T1000 (cell line): ENCODE measurements around the gene FGFBP3.
"Not testable (repeated sequence)": the region's sequence is repeated elsewhere in the genome, so short reads cannot be mapped to it uniquely, and the experiment has no call there.

Source experiments
- DNase-seq: peaks from one replicate; lab custom pipeline; 2025; ENCODE audit warnings: mixed read lengths; lab: John Stamatoyannopoulos, UW

FGFBP3 gene

DNA sequence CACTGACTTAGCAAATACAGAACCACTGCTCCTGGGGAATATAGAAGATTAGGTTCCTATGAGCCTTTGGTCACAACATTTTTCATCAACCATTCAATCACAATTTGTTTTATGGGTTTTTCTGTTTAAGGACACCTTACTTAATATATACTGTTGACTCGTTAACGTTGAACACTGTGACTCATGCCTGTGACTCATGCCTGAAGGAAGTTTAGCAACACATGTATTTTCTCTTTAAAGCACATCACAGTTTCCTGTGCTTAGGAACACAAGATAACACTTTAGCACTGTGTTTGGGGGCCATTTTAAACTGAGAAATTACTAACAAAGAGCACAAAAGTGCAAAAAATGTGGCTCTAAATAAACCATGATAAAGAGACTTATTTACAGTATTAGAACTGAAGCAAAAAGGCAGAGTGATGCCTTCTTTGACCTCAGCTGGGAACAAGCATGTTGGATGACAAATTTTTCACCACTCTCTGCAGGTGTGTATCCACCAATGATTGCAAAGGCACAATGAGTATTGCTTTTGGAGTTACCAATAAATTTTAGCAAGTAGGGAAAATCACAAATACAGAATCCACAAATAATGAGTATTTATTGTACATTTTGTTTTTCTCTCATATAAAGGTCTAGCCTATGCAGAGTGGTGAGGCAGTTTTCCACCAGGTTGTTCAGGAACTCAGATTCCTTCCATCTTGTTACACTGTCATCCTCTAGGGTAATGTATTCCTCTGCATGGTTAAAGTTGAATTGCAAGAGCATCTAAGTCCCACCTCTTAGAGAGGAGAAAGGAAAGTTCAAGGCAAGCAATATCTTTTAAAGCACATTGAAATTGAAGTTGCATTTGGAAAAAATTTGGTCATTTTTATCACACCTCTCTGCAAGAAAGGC is 7.3 kb downstream of the FGFBP3 start:
- DNase-seq, result peak; percentile 62

- no peak for DNase-seq
These were observed 11.9 kb downstream of the FGFBP3 start for GRCh38 chr10:91897421-91897820.

DNA sequence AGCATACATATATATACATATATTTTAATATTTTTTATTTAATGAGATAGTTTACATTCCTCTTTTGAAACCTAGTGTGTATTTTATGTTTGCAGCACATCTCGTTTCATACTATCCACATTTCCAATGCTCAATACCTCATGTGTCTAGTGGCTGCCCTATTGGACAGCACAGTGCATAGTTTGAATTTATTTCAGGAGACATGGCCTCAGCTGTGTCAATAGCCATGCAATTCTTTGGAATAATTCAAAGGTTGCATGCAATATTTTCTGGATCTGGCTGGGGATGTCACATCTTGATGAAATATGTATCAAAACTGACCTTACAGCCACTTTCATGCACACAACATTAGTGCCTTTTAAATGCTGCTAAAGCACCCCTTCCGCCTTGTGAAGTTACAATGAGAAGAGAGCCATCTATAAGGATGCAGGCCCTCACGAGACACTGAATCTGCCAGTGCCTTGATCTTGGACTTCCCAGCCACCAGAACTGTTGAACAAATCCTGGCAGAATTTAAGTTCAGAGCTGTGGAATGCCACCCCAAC is 13.0 kb downstream of the FGFBP3 start:
- DNase-seq, result no peak

DNA sequence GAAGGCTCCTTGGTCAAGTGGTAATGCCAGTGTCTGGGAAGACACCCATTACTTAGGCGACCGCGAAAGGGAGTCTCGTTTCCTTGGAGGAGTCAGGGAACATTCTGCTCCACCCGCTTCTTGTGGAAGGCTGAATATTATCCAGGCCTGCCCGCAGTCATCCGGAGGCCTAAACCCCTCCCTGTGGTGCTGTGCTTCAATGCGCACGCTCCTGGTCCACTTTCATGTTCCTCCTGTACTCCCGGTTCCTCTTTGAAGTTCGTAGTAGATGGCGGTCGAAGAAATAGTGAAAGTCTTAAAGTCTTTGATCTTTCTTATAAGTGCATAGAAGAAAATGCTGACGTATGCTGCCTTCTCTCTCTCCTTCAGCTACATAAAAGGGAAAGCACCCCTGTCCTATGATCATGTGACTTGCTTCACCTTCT is 15.0 kb downstream of the FGFBP3 start:
- DNase-seq, result not testable (repeated sequence)

- no peak for DNase-seq
These were observed 16.2 kb downstream of the FGFBP3 start for GRCh38 chr10:91893051-91893450.

GRCh38 chr10:91891125-91892001 is 17.9 kb downstream of the FGFBP3 start:
- DNase-seq, result no peak

DNA sequence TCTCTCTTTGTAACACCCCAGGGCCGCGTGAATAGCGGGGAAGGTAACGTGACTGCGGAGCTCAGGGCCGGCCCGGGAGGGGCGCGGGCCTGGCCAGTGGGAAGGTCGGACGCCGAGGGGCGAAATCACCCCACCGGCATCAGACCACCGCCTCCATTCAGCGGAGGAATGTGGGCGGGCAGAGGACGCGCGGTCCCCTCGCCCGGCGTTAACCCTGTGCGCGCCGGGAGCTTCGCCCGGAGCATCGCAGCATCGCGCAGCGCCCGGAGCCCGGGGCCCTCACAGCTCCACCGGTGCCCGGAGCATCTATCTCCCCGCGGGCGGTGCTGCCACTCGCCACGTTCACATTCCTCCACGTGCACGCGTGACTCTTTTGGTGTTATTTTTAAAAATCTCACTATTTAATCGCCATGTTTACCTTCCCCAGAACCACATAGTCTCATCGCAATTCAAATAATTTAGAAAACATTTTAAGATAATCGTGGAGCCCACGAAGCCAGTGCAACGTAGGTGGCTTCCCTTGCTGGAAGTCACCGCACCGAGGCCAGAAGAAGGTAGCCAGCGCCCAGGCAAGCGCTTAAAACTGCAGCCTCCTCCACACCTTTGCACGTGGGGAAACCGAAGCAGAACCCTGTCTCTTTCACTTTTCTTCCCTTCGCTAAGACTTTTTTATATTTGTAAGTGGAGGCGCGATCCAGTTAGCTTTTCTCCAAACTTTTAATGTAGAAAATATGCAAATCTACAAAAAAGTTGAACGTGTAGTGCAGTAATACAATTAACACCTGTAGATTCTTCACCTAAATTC is 21.8 kb downstream of the FGFBP3 start:
- DNase-seq, result no peak

DNA sequence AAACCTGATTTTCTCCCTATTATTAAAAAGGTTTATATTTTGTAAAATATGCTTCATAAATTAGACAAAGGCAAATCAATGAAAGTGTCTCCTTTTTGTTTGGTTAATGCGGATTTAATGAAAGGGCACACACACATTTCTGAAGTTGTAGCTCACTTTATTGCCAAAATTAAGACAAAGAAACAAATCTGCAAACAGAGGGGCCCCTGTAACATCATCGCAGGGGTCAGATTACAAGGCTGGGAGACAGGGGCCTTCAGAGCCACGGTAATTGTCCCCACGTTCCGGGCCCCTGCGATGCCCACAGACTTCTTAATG is 22.4 kb downstream of the FGFBP3 start:
- DNase-seq, result no peak

- no peak for DNase-seq
These were observed 23.8 kb downstream of the FGFBP3 start for GRCh38 chr10:91885362-91886079.

DNA sequence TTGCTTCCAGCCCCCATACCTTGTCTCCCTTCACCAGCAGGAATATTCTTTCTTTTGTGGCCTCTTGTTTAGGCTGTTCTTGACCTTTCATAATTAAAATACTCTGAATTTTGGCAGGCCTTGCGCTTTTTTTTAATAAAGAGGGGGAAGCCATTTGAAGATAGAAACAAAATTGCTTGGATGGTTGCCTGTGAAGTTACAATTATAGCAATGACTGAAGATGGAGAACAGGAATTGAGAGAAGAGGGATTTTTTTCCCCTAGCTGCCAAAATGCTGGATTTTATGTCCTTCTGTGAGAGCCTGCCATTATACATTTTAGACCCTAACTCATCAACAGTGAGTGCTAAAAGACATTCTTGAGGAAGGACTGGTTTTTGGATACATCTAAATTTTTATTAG is 24.8 kb downstream of the FGFBP3 start:
- DNase-seq, result no peak

GRCh38 chr10:91883549-91884444 is 25.5 kb downstream of the FGFBP3 start:
- DNase-seq, result no peak

- no peak for DNase-seq
These were observed 29.0 kb downstream of the FGFBP3 start for GRCh38 chr10:91880310-91880709.

DNA sequence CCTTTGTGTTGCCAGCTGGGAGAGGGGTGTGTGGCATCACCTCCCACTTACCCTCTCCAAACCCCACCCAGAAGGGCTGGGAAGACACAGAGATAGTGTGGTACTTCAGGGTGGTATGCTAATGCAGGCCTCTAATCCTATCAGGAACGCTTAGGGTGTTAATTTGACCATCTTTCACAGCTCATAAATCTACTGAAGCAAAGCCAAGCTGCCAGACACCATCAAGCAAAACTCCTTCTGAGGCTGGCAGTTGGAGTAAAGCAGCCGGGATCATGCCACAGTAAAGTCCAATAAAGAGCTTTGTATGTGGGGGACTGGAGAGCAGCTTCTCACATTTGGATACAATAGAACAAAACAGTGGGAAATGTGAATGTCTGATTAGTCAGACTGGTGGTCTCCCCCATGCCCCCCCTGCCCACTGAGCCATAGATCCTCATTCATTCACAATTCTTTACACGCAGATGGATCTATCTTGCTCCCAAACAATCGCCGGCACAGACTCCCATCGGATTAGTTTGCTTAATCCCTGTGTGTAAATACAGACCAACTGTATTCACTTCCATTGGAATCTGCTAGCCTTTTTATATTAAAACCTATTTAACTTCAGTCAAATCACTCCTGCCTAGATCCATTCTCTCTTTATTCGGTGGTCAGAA is 29.6 kb downstream of the FGFBP3 start:
- no peak for DNase-seq

GRCh38 chr10:91875779-91876178 is 33.5 kb downstream of the FGFBP3 start:
- no peak for DNase-seq

DNA sequence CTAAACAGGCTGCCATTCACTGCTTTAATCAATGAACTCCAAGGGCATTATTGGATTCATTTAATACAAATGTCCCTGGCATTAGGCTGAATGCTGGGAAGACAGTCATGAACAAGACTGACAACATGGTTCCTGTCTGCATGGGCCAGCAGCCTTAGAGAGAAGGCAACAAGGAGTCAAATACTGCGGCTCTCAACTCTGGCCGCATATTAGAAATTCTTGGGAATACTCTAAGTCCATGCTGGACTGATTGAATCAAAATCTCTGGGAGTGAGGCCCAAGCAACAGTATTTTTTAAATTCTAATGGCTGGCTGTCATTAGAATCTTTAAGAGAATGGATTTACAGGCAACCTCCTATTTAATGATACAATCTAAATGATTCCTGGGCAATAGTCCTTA is 34.1 kb downstream of the FGFBP3 start:
- no peak for DNase-seq

- DNase-seq, result no peak
These were observed 43.7 kb downstream of the FGFBP3 start for GRCh38 chr10:91865562-91866081.

DNA sequence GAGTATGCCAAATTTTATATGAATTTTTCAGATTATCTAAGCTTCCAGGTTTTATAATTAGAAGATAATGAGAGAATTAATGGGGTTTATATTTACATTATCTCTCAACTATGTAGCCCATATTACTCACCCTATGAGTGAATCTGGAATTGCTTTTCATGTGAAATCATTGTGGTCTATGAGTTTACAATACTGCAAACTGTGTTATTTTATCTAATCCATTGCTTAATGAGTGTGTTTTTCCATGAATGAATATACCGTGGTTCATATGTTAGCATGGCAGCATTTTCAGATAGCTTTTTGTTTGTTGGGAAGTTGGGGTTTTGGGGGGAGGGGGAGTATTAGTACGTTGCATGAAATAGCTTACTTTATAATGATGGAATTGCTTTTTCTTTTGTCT is 44.5 kb downstream of the FGFBP3 start:
- DNase-seq, result no peak

GRCh38 chr10:91864099-91864498 is 45.2 kb downstream of the FGFBP3 start:
- no peak for DNase-seq

- no peak for DNase-seq
These were observed 48.4 kb downstream of the FGFBP3 start for GRCh38 chr10:91860885-91861284.
